H1 (cell line): Measurements from ENCODE around the gene FGF18. TPM values are rescaled to one million over a fixed set of nuclear protein-coding genes. Genes with fewer than 3 reads are reported as not detected.

ENCODE experiments used
- GABPA ChIP-seq: IDR thresholded peaks from 2 replicates; pipeline ENCODE4 v1.6.1; 2011; ENCODE audit warnings: mild to moderate bottlenecking, low read length, moderate library complexity, borderline replicate concordance; ENCODE audit not compliant: insufficient read depth
- MAFK ChIP-seq: IDR thresholded peaks from 2 replicates; pipeline ENCODE4 v1.6.1; 2012; ENCODE audit warnings: low read depth, mild to moderate bottlenecking, improper control_type of control experiment, low read length
- SP1 ChIP-seq: IDR thresholded peaks from 2 replicates; pipeline ENCODE4 v1.6.1; 2011; ENCODE audit warnings: low read depth, low read length
- polyA plus RNA-seq, 7 experiments: library from polyadenylated mRNA; depleted of rRNA in 3 of 7; stranded (reverse) in 5 of 7; unstranded in 2 of 7; fragments of >200 nt in 5 of 7; fragments of 200-250 nt in 2 of 7; gene quantifications; 1 replicate in 5 of 7; 2 replicates in 1 of 7; 4 replicates in 1 of 7; pipeline versions ENCODE4 v1.2.1 to v1.2.3, GENCODE V29; 2011 to 2013; ENCODE audit warnings: missing spikeins in 2 of 7, mixed read lengths in 2 of 7
- total RNA-seq: library from RNA; stranded (reverse); fragmentation: NEBNext Ultra II Directional; extraction: Animal tissue kit (Norgen Biotek cat#: 25700); gene quantifications from 2 replicates; pipeline ENCODE4 v1.2.1, GENCODE V29; 2021

The FGF18 gene
- total and polyA plus RNA-seq, 2 of the 8 experiments (the other 6 are each of a cell fraction or from before 2014, with no cell fraction given) = 0.54 to 1.3 TPM

- TF ChIP-seq MAFK (no peak), SP1 (no peak), GABPA (no peak)
Observed at GRCh38 chr5:171445644-171446516, 26.4 kb downstream of the FGF18 start (continued).
